Peyer's patch (tissue), 4 donors: ENCODE data around the gene TMEM271.

Experiments used
- POLR2A ChIP-seq, 2 donors: fragments of 450-650 bp; IDR thresholded peaks; one replicate each; pipeline ENCODE4 v1.5.1; 2017; ENCODE audit warnings: antibody characterized with exemption in 2 of 2, mild to moderate bottlenecking in 2 of 2, moderate library complexity in 2 of 2
- TF ChIP-seq, protein P1 (sequence below), 6 experiments: fragments of 450-650 bp in 4 of 6; fragments of 200-600 bp in 2 of 6; sonication (generic) in 1 of 6; IDR thresholded peaks; one replicate each; pipeline ENCODE4 v1.5.1; 2017 to 2019; ENCODE audit warnings: antibody characterized with exemption in 6 of 6, mild to moderate bottlenecking in 3 of 6, moderate library complexity in 1 of 6

DNA sequence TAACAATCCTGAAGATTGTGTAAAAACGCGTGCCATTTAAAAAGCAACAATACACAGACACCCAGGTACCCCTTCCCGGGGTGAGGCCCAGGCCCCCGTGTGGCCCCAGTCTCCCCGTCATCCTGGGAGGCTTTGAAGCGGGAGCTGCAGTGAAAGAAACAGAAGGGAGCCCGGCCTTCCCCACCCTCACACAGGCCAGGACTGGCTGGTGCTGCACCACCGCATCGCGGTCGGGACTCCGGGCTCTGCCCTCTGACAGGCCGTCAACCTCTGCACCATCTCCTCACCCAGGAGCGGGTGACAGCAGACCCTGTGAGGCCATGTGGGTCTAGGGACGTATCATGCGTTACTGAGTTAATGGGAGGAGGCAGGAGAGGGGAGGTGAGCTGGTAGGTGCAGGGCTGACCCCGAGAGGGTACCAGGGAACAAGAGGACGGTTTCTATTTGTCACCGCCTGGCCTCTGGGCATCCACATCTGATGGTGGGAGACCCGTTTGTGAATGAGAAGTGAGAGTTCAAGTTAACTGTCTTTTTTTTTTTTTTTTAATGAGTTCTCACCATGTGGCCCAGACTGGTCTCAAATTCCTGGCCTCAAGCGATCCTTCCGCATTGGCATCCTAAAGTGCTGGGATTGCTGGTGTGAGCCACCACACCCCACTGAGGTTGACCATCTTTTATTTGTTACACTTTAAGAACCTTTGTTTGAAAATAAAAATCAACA is 49.7 kb downstream of the TMEM271 start:
- TF ChIP-seq, protein P1, sequence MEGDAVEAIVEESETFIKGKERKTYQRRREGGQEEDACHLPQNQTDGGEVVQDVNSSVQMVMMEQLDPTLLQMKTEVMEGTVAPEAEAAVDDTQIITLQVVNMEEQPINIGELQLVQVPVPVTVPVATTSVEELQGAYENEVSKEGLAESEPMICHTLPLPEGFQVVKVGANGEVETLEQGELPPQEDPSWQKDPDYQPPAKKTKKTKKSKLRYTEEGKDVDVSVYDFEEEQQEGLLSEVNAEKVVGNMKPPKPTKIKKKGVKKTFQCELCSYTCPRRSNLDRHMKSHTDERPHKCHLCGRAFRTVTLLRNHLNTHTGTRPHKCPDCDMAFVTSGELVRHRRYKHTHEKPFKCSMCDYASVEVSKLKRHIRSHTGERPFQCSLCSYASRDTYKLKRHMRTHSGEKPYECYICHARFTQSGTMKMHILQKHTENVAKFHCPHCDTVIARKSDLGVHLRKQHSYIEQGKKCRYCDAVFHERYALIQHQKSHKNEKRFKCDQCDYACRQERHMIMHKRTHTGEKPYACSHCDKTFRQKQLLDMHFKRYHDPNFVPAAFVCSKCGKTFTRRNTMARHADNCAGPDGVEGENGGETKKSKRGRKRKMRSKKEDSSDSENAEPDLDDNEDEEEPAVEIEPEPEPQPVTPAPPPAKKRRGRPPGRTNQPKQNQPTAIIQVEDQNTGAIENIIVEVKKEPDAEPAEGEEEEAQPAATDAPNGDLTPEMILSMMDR (IDR thresholded peaks at IDR 0.05): no peak
- TF ChIP-seq POLR2A (IDR thresholded peaks at IDR 0.05): no peak
